SU-DHL-6 (cell line): ENCODE measurements around the gene COL13A1.
A peak's percentile ranks its signal among the peaks of the same experiment; 100 is the strongest.

Source experiments
- EZH2phosphoT487 ChIP-seq: fragments of 200-600 bp; sonication (generic), shearing (Covaris generic); conservative IDR thresholded peaks from 2 replicates; pipeline ENCODE4 v1.6.1; 2018; ENCODE audit warnings: mild to moderate bottlenecking, antibody characterized with exemption, low read length, moderate library complexity, mixed read lengths
- TF ChIP-seq, protein P1 (sequence below): fragments of 200-600 bp; sonication (generic); IDR thresholded peaks from one replicate; pipeline ENCODE4 v1.5.1; 2017; ENCODE audit warnings: antibody characterized with exemption, mild to moderate bottlenecking, low read length, moderate library complexity; ENCODE audit not compliant: insufficient read depth, poor library complexity, severe bottlenecking

GRCh38 chr10:69789164-69789576 lies 12.5 kb upstream of the COL13A1 start:
- TF ChIP-seq, protein P1, sequence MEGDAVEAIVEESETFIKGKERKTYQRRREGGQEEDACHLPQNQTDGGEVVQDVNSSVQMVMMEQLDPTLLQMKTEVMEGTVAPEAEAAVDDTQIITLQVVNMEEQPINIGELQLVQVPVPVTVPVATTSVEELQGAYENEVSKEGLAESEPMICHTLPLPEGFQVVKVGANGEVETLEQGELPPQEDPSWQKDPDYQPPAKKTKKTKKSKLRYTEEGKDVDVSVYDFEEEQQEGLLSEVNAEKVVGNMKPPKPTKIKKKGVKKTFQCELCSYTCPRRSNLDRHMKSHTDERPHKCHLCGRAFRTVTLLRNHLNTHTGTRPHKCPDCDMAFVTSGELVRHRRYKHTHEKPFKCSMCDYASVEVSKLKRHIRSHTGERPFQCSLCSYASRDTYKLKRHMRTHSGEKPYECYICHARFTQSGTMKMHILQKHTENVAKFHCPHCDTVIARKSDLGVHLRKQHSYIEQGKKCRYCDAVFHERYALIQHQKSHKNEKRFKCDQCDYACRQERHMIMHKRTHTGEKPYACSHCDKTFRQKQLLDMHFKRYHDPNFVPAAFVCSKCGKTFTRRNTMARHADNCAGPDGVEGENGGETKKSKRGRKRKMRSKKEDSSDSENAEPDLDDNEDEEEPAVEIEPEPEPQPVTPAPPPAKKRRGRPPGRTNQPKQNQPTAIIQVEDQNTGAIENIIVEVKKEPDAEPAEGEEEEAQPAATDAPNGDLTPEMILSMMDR = peak; percentile 41
- TF ChIP-seq EZH2phosphoT487 = no peak
